ENCODE data around the gene BMAL1. TPM values are rescaled to one million over a fixed set of nuclear protein-coding genes. Genes with fewer than 3 reads are reported as not detected.

The BMAL1 gene
- total RNA-seq, 1 experiment from 2014 or later: 3.2 TPM

DNA sequence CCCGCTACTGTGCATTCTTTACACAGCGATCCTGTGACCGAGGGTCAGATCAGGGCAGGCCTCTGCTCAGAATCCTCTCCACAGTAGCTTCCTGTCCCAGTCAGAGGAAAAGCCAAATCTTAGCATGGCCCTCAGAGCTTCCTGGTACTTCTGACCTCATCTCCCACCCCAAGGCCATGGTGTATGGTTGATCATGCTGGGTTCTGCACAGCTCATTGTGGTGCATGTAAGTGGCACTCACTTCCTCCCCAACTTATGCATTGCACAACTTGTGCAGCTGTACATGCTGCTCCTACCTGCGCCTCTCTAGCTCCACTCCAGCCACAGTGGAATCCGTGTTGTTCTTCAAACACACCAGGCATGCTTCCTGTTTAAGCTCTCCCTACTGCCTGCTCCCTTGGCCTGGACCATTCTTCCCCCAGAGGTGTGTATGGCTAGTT, 20.3 kb downstream of the BMAL1 start:
- no peaks in the 10 kb centered on the region for H3K27me3 ChIP-seq (replicated peaks; ENCODE audit: insufficient read depth, low read depth, low read length, poor library complexity)
- H3K4me1 ChIP-seq (ENCODE audit: insufficient read depth, low read length, poor library complexity, severe bottlenecking): no peaks in the 10 kb centered on the region
- no peak for TF ChIP-seq EZH2 (IDR thresholded peaks at IDR 0.05; ENCODE audit: borderline replicate concordance, low read depth, low read length, poor library complexity, severe bottlenecking)
- TF ChIP-seq, protein P1, sequence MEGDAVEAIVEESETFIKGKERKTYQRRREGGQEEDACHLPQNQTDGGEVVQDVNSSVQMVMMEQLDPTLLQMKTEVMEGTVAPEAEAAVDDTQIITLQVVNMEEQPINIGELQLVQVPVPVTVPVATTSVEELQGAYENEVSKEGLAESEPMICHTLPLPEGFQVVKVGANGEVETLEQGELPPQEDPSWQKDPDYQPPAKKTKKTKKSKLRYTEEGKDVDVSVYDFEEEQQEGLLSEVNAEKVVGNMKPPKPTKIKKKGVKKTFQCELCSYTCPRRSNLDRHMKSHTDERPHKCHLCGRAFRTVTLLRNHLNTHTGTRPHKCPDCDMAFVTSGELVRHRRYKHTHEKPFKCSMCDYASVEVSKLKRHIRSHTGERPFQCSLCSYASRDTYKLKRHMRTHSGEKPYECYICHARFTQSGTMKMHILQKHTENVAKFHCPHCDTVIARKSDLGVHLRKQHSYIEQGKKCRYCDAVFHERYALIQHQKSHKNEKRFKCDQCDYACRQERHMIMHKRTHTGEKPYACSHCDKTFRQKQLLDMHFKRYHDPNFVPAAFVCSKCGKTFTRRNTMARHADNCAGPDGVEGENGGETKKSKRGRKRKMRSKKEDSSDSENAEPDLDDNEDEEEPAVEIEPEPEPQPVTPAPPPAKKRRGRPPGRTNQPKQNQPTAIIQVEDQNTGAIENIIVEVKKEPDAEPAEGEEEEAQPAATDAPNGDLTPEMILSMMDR (conservative IDR thresholded peaks at IDR 0.05; ENCODE audit: low read depth, low read length): no peak
- DNase-seq (ENCODE audit: low spot score): no peak
- POLR2A ChIA-PET (ENCODE audit: low non-redundant PET): no interaction called here
- H3K4me3 ChIP-seq (ENCODE audit: low read depth, low read length, poor library complexity, severe bottlenecking): no peak overlapping the region
- no peak overlapping the region for H3K27ac ChIP-seq (ENCODE audit: low read depth, low read length, poor library complexity, severe bottlenecking)
- intact Hi-C loops (cut with micrococcal nuclease; ENCODE audit: unreplicated experiment): no loop called here
- BruUV-seq (replicated peaks): no TSS peak
- H3K36me3 ChIP-seq (ENCODE audit: insufficient read depth, low read length, poor library complexity, severe bottlenecking): no peaks in the 10 kb centered on the region
- CTCF ChIA-PET: no interaction called here
- no peaks in the 10 kb centered on the region for H3K9me3 ChIP-seq (ENCODE audit: low read depth, low read length, poor library complexity, severe bottlenecking)

DNA sequence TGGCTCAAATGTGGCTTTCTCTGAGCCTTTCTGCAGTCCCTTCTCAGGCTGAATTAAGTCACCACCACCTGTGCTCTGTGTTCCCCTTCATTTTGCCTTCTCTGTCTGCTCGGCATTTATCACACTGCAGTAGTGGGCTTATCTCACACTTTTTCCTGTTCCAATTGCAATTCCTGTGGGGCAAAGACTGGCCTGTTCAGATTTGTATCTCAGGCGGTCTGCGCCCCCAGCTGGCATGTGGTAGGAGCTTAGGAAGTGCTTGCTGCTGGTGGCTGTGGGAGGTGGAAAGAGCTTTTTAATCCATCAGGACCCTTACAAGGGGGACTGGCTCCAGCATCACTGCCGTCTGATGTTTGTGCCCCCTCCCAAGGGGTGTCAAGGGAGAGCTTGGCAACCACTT, 21.2 kb downstream of the BMAL1 start:
- no peaks in the 10 kb centered on the region for H3K27me3 ChIP-seq (replicated peaks; ENCODE audit: insufficient read depth, low read depth, low read length, poor library complexity)
- no TSS peak for BruUV-seq (replicated peaks)
- TF ChIP-seq, protein P1 (conservative IDR thresholded peaks at IDR 0.05; ENCODE audit: low read depth, low read length): no peak
- TF ChIP-seq EZH2 (IDR thresholded peaks at IDR 0.05; ENCODE audit: borderline replicate concordance, low read depth, low read length, poor library complexity, severe bottlenecking): no peak
- H3K36me3 ChIP-seq (ENCODE audit: insufficient read depth, low read length, poor library complexity, severe bottlenecking): no peaks in the 10 kb centered on the region
- intact Hi-C loops (cut with micrococcal nuclease; ENCODE audit: unreplicated experiment): no loop called here
- H3K4me1 ChIP-seq (ENCODE audit: insufficient read depth, low read length, poor library complexity, severe bottlenecking): no peaks in the 10 kb centered on the region
- H3K27ac ChIP-seq (ENCODE audit: low read depth, low read length, poor library complexity, severe bottlenecking): no peak overlapping the region
- DNase-seq (ENCODE audit: low spot score): no peak
- H3K9me3 ChIP-seq (ENCODE audit: low read depth, low read length, poor library complexity, severe bottlenecking): no peaks in the 10 kb centered on the region
- POLR2A ChIA-PET (ENCODE audit: low non-redundant PET): interaction anchor here (0.6 kb wide), 1 partner anchor 476 kb away, joined by 3 read pairs; no protein-coding TSS in a partner anchor
- CTCF ChIA-PET: no interaction called here
- no peak overlapping the region for H3K4me3 ChIP-seq (ENCODE audit: low read depth, low read length, poor library complexity, severe bottlenecking)

DNA sequence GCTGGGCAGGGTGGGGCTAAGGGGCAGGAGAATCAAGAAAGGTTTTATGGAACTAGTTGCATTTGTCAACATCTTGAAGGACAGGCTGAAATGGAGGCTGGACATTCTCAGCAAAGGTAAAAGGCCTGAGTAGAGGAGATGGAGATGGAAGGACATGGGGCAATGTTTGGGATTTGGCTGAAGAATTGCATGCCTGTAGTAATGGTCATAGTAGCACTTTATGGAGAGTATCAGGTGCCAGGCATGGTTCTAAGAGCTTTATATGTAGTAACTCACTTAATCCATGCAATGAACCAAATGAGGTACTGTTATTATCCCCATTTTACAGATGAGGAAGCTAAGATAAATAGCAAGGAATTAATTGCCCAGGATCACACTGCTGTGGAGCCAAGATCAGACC, 23.9 kb downstream of the BMAL1 start:
- Histone ChIP-seq H3K27me3 (replicated peaks; ENCODE audit: insufficient read depth, low read depth, low read length, poor library complexity) (no peaks in the 10 kb centered on the region), H3K9me3 (ENCODE audit: low read depth, low read length, poor library complexity, severe bottlenecking) (no peaks in the 10 kb centered on the region), H3K4me3 (ENCODE audit: low read depth, low read length, poor library complexity, severe bottlenecking) (no peak overlapping the region), H3K4me1 (ENCODE audit: insufficient read depth, low read length, poor library complexity, severe bottlenecking) (no peaks in the 10 kb centered on the region), H3K36me3 (ENCODE audit: insufficient read depth, low read length, poor library complexity, severe bottlenecking) (no peaks in the 10 kb centered on the region), H3K27ac (ENCODE audit: low read depth, low read length, poor library complexity, severe bottlenecking) (no peak overlapping the region)
- CTCF ChIA-PET: no interaction called here
- BruUV-seq (replicated peaks): no TSS peak
- POLR2A ChIA-PET (ENCODE audit: low non-redundant PET): no interaction called here
- DNase-seq (ENCODE audit: low spot score): no peak
- intact Hi-C loops (cut with micrococcal nuclease; ENCODE audit: unreplicated experiment): no loop called here
- TF ChIP-seq, protein P1 (conservative IDR thresholded peaks at IDR 0.05; ENCODE audit: low read depth, low read length): no peak
- TF ChIP-seq EZH2 (IDR thresholded peaks at IDR 0.05; ENCODE audit: borderline replicate concordance, low read depth, low read length, poor library complexity, severe bottlenecking): no peak
